Islet of Langerhans (tissue), 1 donor: ENCODE results near the gene ANKS4B.
"Not testable (repeated sequence)": the region's sequence is repeated elsewhere in the genome, so short reads cannot be mapped to it uniquely, and the experiment has no call there.

Experiments
- FAIRE-seq: peaks from one replicate; lab custom pipeline; 2011; peaks lifted over from hg19 to GRCh38; lab: Jason Lieb, UNC

The ANKS4B gene

DNA sequence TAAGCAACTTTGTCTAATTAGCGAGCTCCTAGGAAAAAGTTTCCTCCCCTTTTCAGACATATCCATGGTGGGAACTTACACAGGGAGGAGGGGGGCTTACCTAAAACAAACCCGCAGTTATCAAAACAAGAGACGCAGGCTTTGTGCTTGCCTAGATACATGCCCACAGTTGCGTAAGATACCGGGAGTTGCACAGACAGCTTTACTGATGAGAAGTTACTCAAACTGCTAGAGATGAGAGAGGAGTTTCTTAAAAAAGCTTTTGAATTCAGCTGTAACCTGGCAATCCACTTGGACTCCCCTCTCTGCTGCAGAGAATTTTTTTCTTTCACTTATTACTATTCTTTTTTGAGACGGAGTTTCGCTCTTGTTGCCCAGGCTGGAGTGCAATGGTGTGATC, 15.3 kb upstream of the ANKS4B start:
- no peak for FAIRE-seq

- FAIRE-seq: no peak
These were observed 13.9 kb upstream of the ANKS4B start for GRCh38 chr16:21219551-21219950.

DNA sequence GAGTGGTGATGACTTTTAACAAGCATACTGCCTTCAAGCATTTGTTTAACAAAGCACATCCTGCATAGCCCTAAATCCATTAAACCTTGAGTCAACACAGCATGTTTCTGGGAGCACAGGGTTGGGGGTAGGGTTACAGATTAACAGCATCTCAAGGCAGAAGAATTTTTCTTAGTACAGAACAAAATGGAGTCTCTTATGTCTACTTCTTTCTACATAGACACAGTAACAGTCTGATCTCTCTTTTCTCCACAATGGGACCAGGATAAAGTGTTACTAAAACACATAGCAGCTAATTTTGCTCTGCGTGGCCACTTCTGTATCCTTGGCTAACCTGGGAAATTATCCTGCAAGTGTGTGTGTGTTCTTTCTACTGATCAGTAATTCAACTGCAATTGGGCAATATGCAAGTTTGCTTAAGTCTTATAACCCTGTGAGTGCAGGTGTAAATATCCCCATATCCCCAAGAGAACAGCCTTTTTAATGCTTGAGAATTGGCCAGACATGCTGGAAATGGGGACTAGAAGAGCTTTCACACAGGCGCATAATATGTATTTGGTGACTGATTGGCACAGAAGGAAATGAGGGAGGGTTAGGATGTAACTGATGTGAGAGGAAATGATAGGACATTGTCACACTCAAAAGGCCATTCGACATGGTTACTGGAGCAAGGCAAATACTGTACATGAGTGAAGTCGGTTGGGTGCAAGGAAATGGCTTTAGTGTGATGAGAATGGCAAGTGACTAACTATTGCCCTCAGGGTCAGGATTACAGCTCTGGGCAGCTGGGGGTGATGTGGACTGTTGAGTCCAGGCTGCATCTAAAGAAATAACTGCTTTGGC, 10.8 kb upstream of the ANKS4B start:
- FAIRE-seq: no peak

GRCh38 chr16:21223787-21224186, 9.7 kb upstream of the ANKS4B start:
- no peak for FAIRE-seq

DNA sequence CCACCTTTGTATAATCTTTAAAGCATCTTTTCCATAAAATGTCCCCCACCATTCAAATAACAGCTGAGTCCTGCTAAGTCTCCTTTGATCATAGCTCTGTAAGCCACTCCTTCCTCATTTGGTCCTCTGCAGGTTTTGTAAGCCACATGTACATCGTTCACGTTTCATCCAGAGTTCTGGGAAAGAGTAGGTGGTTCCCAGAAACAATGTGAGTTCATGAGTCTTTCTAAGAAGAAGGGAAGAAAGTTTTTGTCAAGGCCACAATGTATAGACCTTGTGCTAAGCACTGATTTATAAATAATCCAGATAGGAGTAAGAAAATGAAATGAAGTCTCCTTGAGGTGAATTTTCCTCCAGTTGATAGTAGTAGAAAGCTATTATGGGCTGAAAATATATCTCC, 8.7 kb upstream of the ANKS4B start:
- no peak for FAIRE-seq

DNA sequence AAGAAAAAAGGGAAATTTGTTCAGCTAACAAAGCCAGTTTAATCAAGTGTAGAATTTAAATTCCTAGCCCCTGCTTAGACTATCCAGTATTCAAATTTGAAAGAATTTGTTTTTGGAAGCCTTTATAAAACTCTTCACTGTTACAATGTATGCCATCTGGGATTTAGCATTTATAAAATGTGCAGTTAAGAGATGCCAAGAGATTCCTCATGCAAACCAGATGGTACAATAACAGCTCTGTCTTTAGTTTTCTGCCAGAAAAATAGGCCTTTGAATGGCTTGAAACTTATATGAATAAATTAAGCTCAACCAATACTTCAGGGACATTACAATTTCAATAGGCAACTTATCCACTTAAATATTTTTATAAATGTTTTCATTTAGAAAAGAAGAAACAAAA, 6.8 kb upstream of the ANKS4B start:
- FAIRE-seq: no peak

GRCh38 chr16:21227866-21228265, 5.6 kb upstream of the ANKS4B start:
- no peak for FAIRE-seq

- FAIRE-seq: no peak
These were observed 5.1 kb upstream of the ANKS4B start for GRCh38 chr16:21228361-21228872.

DNA sequence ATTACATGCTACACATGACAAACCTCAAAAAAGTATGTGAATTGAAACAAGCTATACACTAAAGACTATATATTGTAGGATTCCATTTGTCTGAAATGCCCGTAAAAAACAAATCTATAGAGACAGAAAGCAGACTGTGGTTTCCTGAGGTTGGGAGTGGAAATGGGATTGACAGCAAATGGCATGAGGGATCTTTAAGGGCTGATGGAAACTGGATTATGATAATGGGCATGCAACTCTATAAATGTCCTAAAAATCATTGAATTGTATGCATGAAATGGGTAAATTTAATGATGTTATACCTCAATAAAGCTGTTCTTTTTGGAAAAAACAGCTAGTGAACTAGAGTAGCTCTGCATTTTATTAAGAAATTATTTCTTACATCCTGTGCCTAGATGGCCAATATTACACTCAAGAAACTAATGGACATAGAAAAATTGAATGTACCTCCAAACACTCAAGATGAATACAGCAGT, 416 bp upstream of the ANKS4B start:
- no peak for FAIRE-seq

GRCh38 chr16:21235199-21235585, 1.7 kb downstream of the ANKS4B start:
- no peak for FAIRE-seq

GRCh38 chr16:21236831-21237230, 3.3 kb downstream of the ANKS4B start:
- FAIRE-seq: no peak

DNA sequence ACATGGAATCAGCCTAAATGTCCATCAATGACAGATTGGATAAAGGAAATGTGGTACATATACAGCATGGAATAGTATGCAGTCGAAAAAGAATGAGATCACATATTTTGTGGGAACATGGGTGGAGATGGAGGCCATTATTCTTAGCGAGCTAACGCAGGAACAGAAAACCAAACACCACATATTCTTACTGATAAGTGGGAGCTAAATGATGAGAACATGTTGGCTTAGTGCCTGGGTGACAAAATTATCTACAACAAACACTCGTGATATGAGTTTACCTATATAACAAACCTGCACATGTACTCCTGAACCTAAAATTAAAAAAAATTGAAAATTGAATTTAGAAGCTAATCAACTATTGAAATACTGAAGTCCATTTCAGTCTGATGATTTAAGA, 6.1 kb downstream of the ANKS4B start:
- no peak for FAIRE-seq

- FAIRE-seq: no peak
These were observed 9.3 kb downstream of the ANKS4B start for GRCh38 chr16:21242756-21243155.

- FAIRE-seq: no peak
These were observed 11.2 kb downstream of the ANKS4B start for GRCh38 chr16:21244518-21245215.

DNA sequence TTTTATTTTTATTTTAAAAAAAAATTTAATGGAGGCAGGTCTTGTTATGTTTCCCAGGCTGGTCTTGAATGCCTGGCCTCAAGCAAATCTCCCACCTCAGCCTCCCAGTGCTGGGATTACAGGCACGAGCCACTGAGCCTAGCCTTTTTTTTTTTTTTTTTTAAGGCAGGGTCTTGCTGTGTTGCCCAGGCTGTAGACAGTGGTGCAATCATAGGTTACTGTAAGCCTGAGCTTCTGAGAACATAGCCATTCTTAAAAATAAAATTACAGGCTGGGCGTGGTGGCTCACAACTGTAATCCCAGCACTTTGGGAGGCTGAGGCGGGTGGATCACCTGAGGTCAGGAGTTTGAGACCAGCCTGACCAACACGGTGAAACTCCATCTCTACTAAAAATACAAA, 14.7 kb downstream of the ANKS4B start:
- FAIRE-seq: not testable (repeated sequence)

- FAIRE-seq: no peak
These were observed 16.8 kb downstream of the ANKS4B start for GRCh38 chr16:21250072-21250923.

- no peak for FAIRE-seq
These were observed 20.0 kb downstream of the ANKS4B start for GRCh38 chr16:21253470-21253869.

DNA sequence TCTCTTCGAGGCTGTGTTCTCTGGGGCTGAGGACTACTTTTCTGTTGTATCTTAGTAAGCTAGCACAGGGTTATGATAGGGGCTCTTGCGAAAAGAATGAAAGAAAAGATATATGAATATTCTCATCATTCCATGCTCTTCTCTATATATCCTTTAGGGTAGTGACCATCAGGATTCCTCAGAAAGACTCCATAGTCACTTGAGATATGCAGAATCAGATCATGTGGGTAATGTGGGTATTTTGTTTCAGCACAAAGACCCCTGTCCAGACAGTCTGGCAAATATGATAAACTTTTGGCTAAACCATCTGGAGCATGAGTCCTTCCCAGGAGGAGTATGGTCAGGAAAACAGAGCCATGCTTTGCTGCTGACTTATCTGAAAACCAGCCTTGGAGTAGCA, 23.1 kb downstream of the ANKS4B start:
- FAIRE-seq: no peak

- no peak for FAIRE-seq
These were observed 23.8 kb downstream of the ANKS4B start for GRCh38 chr16:21257284-21257683.

- no peak for FAIRE-seq
These were observed 27.6 kb downstream of the ANKS4B start for GRCh38 chr16:21260870-21261791.
